Cardiac muscle cell (in vitro differentiated cells and primary cell): ENCODE data around the gene SOBP. TPM values are rescaled to one million over a fixed set of nuclear protein-coding genes. Genes with fewer than 3 reads are reported as not detected.

ENCODE experiments used
- DNase-seq, 2 donors: peaks; one replicate each; pipeline versions ENCODE4 v3.0.0 to v3.0.0-alpha.2; 2010 to 2017; ENCODE audit warnings: low read depth in 1 of 2, low spot score in 1 of 2
- H3K27ac ChIP-seq: fragments of 200-600 bp; sonication (generic); 2 replicates; pipeline ENCODE4 v1.5.1; 2016
- H3K27me3 ChIP-seq: fragments of 200-600 bp; sonication (generic); 2 replicates; pipeline ENCODE4 v1.6.0; 2016; ENCODE audit warnings: control low read depth
- H3K36me3 ChIP-seq: fragments of 200-600 bp; sonication (generic); 2 replicates; pipeline ENCODE4 v1.5.1; 2016; ENCODE audit warnings: control low read depth
- H3K4me1 ChIP-seq: fragments of 200-600 bp; sonication (generic); 2 replicates; pipeline ENCODE4 v1.8.1; 2017; ENCODE audit warnings: low read depth, mild to moderate bottlenecking, mixed run types
- H3K4me3 ChIP-seq: fragments of 200-600 bp; sonication (generic); 2 replicates; pipeline ENCODE4 v1.5.1; 2016; ENCODE audit warnings: mild to moderate bottlenecking
- H3K9me3 ChIP-seq: fragments of 200-600 bp; sonication (generic); 2 replicates; pipeline ENCODE4 v1.5.1; 2017; ENCODE audit warnings: low read depth, mild to moderate bottlenecking, control low read depth
- polyA plus RNA-seq: library from polyadenylated mRNA; unstranded; fragments of >200 nt; fragmentation: Nextera tagmentation; extraction: Ambion mirVana; gene quantifications from 2 replicates; pipeline ENCODE4 v1.2.1, GENCODE V29; 2016
- total RNA-seq: library from RNA; depleted of rRNA; stranded (reverse); fragments of >200 nt; gene quantifications from 2 replicates; pipeline ENCODE4 v1.2.3, GENCODE V29; 2016
- TF ChIP-seq, protein P1 (sequence below): IDR thresholded peaks from 2 replicates; pipeline ENCODE4 v1.5.1; 2012; ENCODE audit warnings: low read depth, mild to moderate bottlenecking, low read length

The SOBP gene
- total and polyA plus RNA-seq, 2 experiments from 2014 or later, result 27.5 to 30.8 TPM

DNA sequence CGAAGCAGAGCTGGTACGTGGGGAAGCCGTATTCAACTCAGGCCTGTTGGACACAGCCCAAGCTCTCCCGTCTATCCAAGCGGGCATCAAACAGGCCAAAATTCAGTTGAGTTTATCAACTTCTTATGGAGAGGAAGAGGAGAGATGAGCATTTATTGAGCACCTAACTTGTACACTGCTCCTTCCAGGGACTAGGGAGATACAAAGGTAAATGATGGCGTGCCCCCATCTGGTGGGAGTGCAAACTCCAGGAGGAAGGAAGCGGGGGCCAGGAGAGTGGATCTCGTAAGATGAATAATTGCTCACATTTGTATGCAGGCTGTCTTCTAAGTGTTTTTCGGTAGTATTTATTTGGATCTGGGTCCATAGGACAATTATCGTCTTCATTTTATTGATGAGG, 146.6 kb downstream of the SOBP start:
- Histone ChIP-seq H3K27ac (no peak overlapping the region), H3K4me1 (no peaks in the 10 kb centered on the region), H3K36me3 (peaks cover 14% of the 10 kb centered on the region), H3K4me3 (no peak overlapping the region), H3K27me3 (peaks cover 40% of the 10 kb centered on the region), H3K9me3 (no peaks in the 10 kb centered on the region)
- DNase-seq, result no peak
- TF ChIP-seq, protein P1, sequence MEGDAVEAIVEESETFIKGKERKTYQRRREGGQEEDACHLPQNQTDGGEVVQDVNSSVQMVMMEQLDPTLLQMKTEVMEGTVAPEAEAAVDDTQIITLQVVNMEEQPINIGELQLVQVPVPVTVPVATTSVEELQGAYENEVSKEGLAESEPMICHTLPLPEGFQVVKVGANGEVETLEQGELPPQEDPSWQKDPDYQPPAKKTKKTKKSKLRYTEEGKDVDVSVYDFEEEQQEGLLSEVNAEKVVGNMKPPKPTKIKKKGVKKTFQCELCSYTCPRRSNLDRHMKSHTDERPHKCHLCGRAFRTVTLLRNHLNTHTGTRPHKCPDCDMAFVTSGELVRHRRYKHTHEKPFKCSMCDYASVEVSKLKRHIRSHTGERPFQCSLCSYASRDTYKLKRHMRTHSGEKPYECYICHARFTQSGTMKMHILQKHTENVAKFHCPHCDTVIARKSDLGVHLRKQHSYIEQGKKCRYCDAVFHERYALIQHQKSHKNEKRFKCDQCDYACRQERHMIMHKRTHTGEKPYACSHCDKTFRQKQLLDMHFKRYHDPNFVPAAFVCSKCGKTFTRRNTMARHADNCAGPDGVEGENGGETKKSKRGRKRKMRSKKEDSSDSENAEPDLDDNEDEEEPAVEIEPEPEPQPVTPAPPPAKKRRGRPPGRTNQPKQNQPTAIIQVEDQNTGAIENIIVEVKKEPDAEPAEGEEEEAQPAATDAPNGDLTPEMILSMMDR, result no peak

- no peak overlapping the region for H3K4me3 ChIP-seq
- H3K9me3 ChIP-seq, result no peaks in the 10 kb centered on the region
- peaks cover 31% of the 10 kb centered on the region for H3K27me3 ChIP-seq
- DNase-seq, result no peak
- peaks cover 14% of the 10 kb centered on the region for H3K36me3 ChIP-seq
- TF ChIP-seq, protein P1, result no peak
- no peak overlapping the region for H3K27ac ChIP-seq
- H3K4me1 ChIP-seq, result no peaks in the 10 kb centered on the region
Measured at GRCh38 chr6:107637316-107638315, 147.7 kb downstream of the SOBP start.

DNA sequence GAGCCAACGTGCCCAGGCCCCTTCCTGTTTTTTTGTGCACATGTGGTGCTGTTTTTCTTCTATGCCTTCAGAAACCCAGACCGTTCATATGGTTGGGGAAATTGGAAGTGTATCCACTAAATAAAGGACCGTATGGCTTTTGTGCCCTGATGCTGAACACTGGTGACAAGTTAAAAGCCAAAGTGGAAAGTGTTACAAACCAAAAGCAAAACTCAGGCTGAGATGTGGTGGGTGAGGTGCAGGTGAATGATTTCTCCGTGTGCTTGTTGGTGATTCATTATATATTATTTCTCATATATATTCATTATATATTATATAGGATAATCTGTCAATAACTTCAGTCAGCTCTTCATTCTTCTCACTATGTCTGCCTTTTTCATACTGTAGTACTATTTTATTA, 148.6 kb downstream of the SOBP start:
- Histone ChIP-seq H3K36me3 (peaks cover 14% of the 10 kb centered on the region), H3K27me3 (peaks cover 22% of the 10 kb centered on the region), H3K4me3 (no peak overlapping the region), H3K27ac (no peak overlapping the region), H3K4me1 (no peaks in the 10 kb centered on the region), H3K9me3 (no peaks in the 10 kb centered on the region)
- TF ChIP-seq, protein P1, result no peak
- DNase-seq, result no peak

GRCh38 chr6:107639511-107639910, 149.6 kb downstream of the SOBP start:
- TF ChIP-seq, protein P1, result no peak
- no peak for DNase-seq
- Histone ChIP-seq H3K9me3 (no peaks in the 10 kb centered on the region), H3K36me3 (peaks cover 14% of the 10 kb centered on the region), H3K4me3 (no peak overlapping the region), H3K27ac (no peak overlapping the region), H3K27me3 (peaks cover 12% of the 10 kb centered on the region), H3K4me1 (no peaks in the 10 kb centered on the region)

DNA sequence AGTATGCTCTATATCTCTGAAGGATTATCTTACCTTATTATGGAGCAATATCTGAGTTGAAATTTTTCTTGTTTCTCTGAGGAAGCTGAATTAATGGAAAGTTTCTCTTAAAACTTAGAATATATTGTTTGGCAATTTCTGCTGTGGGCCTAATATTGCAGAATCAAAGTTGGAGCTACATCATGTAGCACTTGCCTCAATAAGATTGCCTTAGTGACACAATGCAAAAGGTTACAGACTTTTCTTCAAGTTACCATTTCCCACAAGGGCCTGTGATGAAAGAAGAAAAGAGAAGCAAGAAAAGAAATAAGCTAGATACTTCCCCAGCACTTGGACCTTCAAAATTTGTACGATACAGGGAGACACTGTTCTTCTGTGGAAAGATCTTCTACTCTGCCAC, 151.2 kb downstream of the SOBP start:
- no peak overlapping the region for H3K27ac ChIP-seq
- H3K9me3 ChIP-seq, result no peaks in the 10 kb centered on the region
- no peak for DNase-seq
- peaks cover 2% of the 10 kb centered on the region for H3K27me3 ChIP-seq
- peaks cover 7% of the 10 kb centered on the region for H3K36me3 ChIP-seq
- H3K4me1 ChIP-seq, result peaks cover under 1% of the 10 kb centered on the region
- H3K4me3 ChIP-seq, result no peak overlapping the region
- TF ChIP-seq, protein P1, result no peak
